BJ (cell line): ENCODE data around the gene HRH1. TPM values are rescaled to one million over a fixed set of nuclear protein-coding genes. Genes with fewer than 3 reads are reported as not detected.

ENCODE experiments used
- CTCF ChIA-PET: fragments of 350-600 bp; formaldehyde crosslinking; extraction: SDS; loops from one replicate; lab custom pipeline; 2021; ENCODE audit warnings: antibody characterized with exemption, inconsistent platforms; lab: Yijun Ruan, JAX
- POLR2A ChIA-PET: fragments of 300-600 bp; sonication (Branson Sonifier 250); formaldehyde crosslinking; extraction: SDS; loops from one replicate; lab custom pipeline; 2021; ENCODE audit warnings: antibody characterized with exemption; lab: Charles Lee
- DNase-seq: peaks from one replicate; pipeline ENCODE4 v3.0.0-alpha.2; 2011; ENCODE audit warnings: low read depth
- H3K27me3 ChIP-seq: 2 replicates; pipeline ENCODE4 v1.6.0; 2011; ENCODE audit warnings: low read length; ENCODE audit not compliant: control insufficient read depth, insufficient read depth
- H3K36me3 ChIP-seq: 2 replicates; pipeline ENCODE4 v1.5.1; 2011; ENCODE audit warnings: low read length; ENCODE audit not compliant: control insufficient read depth, insufficient read depth
- H3K4me3 ChIP-seq: 2 replicates; pipeline ENCODE4 v1.5.1; 2011; ENCODE audit warnings: low read depth, mild to moderate bottlenecking, control low read depth, low read length
- polyA plus RNA-seq: library from polyadenylated mRNA; depleted of rRNA; stranded (reverse); fragments of >200 nt; gene quantifications from 2 replicates; pipeline ENCODE4 v1.2.3, GENCODE V29; 2011
- TF ChIP-seq, protein P1 (sequence below): IDR thresholded peaks from 2 replicates; pipeline ENCODE4 v1.5.1; 2011; ENCODE audit warnings: low read depth, mild to moderate bottlenecking, control low read depth, inconsistent platforms, low read length, moderate library complexity; ENCODE audit not compliant: insufficient read depth

Gene HRH1
- polyA plus RNA-seq, 1 experiment: 8.8 TPM

DNA sequence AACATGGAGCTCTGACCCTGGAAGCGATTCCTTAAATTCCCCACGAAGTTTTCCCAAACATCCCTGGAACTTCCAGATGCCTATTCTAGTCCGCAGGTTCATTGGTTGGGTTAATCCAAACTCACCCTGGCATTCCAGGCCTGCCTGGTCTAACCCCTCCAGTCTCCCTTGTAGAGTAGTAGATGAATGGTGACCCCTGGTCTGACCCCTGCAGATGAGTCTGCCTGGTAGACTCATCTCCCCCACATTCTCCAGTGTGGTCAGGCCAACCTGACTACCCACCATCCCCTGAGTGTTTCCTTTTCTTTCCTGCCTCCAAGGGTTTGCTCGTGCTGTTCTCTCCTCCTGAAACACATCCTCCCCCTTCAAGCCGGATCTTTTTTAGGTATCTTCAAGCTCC lies 10.8 kb upstream of the HRH1 start:
- H3K4me3 ChIP-seq: no peak overlapping the region
- ChIA-PET POLR2A (no interaction called here), CTCF (no interaction called here)
- no peaks in the 10 kb centered on the region for H3K36me3 ChIP-seq
- TF ChIP-seq, protein P1, sequence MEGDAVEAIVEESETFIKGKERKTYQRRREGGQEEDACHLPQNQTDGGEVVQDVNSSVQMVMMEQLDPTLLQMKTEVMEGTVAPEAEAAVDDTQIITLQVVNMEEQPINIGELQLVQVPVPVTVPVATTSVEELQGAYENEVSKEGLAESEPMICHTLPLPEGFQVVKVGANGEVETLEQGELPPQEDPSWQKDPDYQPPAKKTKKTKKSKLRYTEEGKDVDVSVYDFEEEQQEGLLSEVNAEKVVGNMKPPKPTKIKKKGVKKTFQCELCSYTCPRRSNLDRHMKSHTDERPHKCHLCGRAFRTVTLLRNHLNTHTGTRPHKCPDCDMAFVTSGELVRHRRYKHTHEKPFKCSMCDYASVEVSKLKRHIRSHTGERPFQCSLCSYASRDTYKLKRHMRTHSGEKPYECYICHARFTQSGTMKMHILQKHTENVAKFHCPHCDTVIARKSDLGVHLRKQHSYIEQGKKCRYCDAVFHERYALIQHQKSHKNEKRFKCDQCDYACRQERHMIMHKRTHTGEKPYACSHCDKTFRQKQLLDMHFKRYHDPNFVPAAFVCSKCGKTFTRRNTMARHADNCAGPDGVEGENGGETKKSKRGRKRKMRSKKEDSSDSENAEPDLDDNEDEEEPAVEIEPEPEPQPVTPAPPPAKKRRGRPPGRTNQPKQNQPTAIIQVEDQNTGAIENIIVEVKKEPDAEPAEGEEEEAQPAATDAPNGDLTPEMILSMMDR: no peak
- no peaks in the 10 kb centered on the region for H3K27me3 ChIP-seq
- DNase-seq: no peak

DNA sequence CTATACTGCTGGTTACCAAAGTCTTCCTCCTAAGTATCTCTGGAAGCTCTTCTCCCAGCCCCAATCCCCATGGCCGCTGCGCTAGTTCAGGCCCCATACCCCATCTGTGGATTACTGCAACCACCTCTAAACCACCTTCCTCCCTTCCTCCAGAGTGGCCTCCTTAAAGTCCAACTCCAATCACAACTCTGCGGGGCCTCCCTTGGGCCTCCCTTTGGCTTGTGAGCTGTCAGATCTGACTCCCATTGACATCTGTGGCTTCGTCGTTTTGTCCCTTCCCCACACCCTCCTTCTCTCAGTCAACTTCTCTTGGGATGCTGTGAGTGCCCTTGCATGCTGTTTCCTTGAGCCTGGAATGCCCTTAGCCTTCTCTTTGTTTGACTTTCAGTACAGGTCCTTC lies 9.3 kb upstream of the HRH1 start:
- POLR2A ChIA-PET: no interaction called here

DNA sequence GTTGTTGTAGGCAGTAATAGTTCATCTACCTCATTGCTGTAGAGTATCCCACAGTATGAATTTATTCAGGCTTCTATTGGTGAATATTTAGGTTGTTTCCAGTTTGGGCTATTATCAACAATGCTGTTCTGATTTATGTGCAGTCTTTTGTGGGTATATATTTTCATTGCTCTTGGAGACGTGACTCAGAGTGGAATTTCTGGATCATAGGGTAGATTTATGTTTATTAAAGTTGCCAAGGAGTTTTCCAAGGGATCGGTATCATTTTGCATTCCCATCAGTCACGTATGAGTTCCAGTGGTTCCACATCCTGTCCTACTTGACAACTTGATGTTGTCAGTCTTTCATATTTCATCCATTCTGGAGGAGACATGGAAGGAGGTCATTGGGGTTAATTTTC lies 8.4 kb upstream of the HRH1 start:
- TF ChIP-seq, protein P1: no peak

More for the DNA sequence above, 9.3 kb upstream of the HRH1 start:
- Histone ChIP-seq H3K27me3 (no peaks in the 10 kb centered on the region), H3K36me3 (no peaks in the 10 kb centered on the region), H3K4me3 (no peak overlapping the region)
- DNase-seq: no peak
- CTCF ChIA-PET: interaction anchor here (0.6 to 1.1 kb wide), 3 partner anchors 11 to 171 kb away, joined by 3 to 6 read pairs (median 3); no protein-coding TSS in a partner anchor
- TF ChIP-seq, protein P1: no peak

DNA sequence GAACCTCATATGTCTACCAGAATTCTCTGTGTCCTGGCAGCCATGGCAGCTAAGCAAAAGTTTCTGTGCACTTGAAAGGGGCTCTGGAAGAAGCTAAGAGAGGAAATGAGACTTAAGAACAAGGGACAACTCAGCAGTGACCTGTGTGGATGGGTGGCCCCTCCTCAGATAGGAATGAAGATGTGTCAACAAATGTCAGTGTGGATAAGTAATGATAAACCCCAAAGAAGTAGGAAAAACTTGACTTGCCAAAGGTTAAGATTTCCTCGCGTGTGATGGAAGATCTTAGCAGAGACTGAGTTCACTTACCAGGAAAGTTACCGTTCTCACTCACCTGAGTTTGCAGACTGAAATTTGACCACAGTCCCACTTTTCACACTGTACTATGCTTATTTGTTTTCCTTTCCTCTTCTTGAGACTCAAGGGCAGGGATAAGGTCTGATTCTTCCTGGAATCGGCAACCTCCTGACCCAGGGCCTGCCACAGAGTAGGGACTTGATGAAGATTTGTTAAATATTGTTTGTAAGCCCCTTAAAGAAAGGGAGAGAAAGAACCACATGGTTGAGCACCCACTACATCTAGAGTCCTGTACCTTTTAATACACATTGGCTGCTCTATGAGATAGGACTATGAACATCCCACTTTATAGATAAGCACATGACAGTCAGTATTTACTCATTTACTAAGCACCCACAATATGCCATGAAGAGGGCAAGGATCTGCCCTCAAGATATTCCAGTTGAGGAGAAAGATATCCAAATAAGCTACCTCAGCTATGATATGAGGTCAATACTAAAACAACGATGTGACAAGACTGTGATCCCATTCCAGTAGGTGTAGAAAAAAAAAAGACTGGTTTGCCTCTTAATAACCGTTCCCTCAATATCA lies 7.3 kb upstream of the HRH1 start:
- CTCF ChIA-PET: interaction anchor here (1.6 kb wide), 1 partner anchor 9 kb away, joined by 8 read pairs; no protein-coding TSS in a partner anchor
- POLR2A ChIA-PET: no interaction called here
- Histone ChIP-seq H3K36me3 (no peaks in the 10 kb centered on the region), H3K27me3 (no peaks in the 10 kb centered on the region), H3K4me3 (no peak overlapping the region)
- DNase-seq: no peak
- TF ChIP-seq, protein P1: no peak

More for the DNA sequence above, 8.4 kb upstream of the HRH1 start:
- H3K27me3 ChIP-seq: no peaks in the 10 kb centered on the region
- peak; percentile 58 for DNase-seq
- ChIA-PET POLR2A (no interaction called here), CTCF (interaction anchor here (0.6 to 1.6 kb wide), 3 partner anchors 10 to 170 kb away, joined by 3 to 8 read pairs (median 3); no protein-coding TSS in a partner anchor)
- no peaks in the 10 kb centered on the region for H3K36me3 ChIP-seq
- no peak overlapping the region for H3K4me3 ChIP-seq

DNA sequence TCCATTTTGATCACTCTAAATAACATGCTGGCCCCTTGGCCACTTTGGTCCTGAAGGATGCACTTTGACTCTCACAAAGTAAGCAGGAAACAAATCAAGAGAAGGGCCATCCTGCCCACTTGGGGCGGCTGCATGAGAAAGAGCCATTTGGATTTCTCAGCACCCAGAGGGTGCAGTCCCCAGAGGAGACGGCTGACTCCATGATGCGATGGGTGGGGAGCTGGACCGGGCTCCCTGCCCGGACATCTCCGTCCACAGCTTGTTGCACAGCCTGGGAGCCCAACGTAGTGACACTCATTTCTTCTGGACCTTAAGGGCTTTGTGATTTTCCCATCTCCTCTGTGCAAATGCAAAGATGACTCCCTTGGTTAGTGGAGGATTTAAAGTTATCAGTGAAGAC lies 4.0 kb upstream of the HRH1 start:
- Histone ChIP-seq H3K27me3 (no peaks in the 10 kb centered on the region), H3K4me3 (no peak overlapping the region), H3K36me3 (no peaks in the 10 kb centered on the region)
- POLR2A ChIA-PET: no interaction called here
- no peak for DNase-seq
- CTCF ChIA-PET: interaction anchor here (0.8 to 1.4 kb wide), 2 partner anchors 50 to 89 kb away, joined by 3 read pairs; no protein-coding TSS in a partner anchor
- TF ChIP-seq, protein P1: no peak
